HepG2 (cell line): ENCODE results near the gene CAMK1D. TPM values are rescaled to one million over a fixed set of nuclear protein-coding genes. Genes with fewer than 3 reads are reported as not detected.

Experiments used
- ATAC-seq: fragments of 200-7000 bp; cut with Tn5 transposase; 3 replicates; pipeline ENCODE4 v1.9.1; 2020; ENCODE audit warnings: mild to moderate bottlenecking, moderate library complexity
- BruUV-seq: library from RNA; stranded (reverse); fragments of 400-500 nt; replicated peaks from 2 replicates; lab custom pipeline; 2021; lab: Mats Ljungman, UMichigan
- CTCF ChIA-PET: fragments of 300-600 bp; formaldehyde crosslinking; extraction: SDS; loops from one replicate; lab custom pipeline; 2021; ENCODE audit warnings: low total read pairs, inconsistent platforms, low intra/inter-chr PET ratio; lab: Yijun Ruan, JAX
- POLR2A ChIA-PET: fragments of 350-600 bp; sonication (Branson Sonifier 250); formaldehyde crosslinking; loops from one replicate; lab custom pipeline; 2020; ENCODE audit warnings: antibody characterized with exemption, inconsistent platforms; lab: Yijun Ruan, JAX
- DNase-seq: peaks from one replicate; pipeline ENCODE4 v3.0.0-alpha.2; 2015; ENCODE audit warnings: low spot score
- FAIRE-seq: peaks from 3 replicates; lab custom pipeline; 2011; peaks lifted over from hg19 to GRCh38; lab: Jason Lieb, UNC
- H2AFZ ChIP-seq: one replicate; pipeline ENCODE4 v1.6.1; 2011; ENCODE audit warnings: low read length, inconsistent platforms
- H3K27ac ChIP-seq: fragments of 300-600 bp; 3 replicates; pipeline ENCODE4 v1.8.0; 2011; ENCODE audit warnings: mixed run types, mild to moderate bottlenecking, mixed read lengths, low read length, inconsistent platforms; ENCODE audit not compliant: insufficient read depth; ENCODE audit errors: extremely low read length
- H3K27me3 ChIP-seq, 2 experiments: fragments of 200-600 bp in 1 of 2; 2 replicates in 1 of 2; 3 replicates in 1 of 2; pipeline versions ENCODE4 v1.6.0 to v1.8.0; 2011; ENCODE audit warnings: low read length in 2 of 2, mild to moderate bottlenecking in 2 of 2, moderate library complexity in 2 of 2, inconsistent platforms in 1 of 2; ENCODE audit not compliant: insufficient read depth in 2 of 2, control insufficient read depth in 1 of 2
- H3K36me3 ChIP-seq, 2 experiments: fragments of 200-600 bp in 1 of 2; replicated peaks in 1 of 2; 2 replicates in 1 of 2; 3 replicates in 1 of 2; pipeline versions ENCODE4 v1.5.1 to v1.8.0; 2011; ENCODE audit warnings: low read length in 2 of 2, inconsistent platforms in 1 of 2; ENCODE audit not compliant: insufficient read depth in 2 of 2, control insufficient read depth in 1 of 2
- H3K4me1 ChIP-seq: 2 replicates; pipeline ENCODE4 v1.5.1; 2012; ENCODE audit warnings: low read length, inconsistent platforms; ENCODE audit not compliant: insufficient read depth
- H3K4me2 ChIP-seq: 2 replicates; pipeline ENCODE4 v1.6.0; 2011; ENCODE audit warnings: low read depth, low read length, inconsistent platforms
- H3K4me3 ChIP-seq, 3 experiments: fragments of 200-600 bp in 1 of 3; sonication (generic), shearing (Covaris generic) in 1 of 3; replicated peaks in 1 of 3; 2 replicates each; pipeline ENCODE4 v1.5.1; 2011 to 2016; ENCODE audit warnings: low read length in 3 of 3, inconsistent platforms in 2 of 3, low read depth in 2 of 3, mild to moderate bottlenecking in 2 of 3, control low read depth in 1 of 3, mixed read lengths in 1 of 3; ENCODE audit not compliant: insufficient read depth in 1 of 3
- H3K79me2 ChIP-seq: one replicate; pipeline ENCODE4 v1.6.1; 2011; ENCODE audit warnings: low read length, inconsistent platforms; ENCODE audit not compliant: insufficient read depth
- H3K9ac ChIP-seq: 2 replicates; pipeline ENCODE4 v1.6.0; 2011; ENCODE audit warnings: mild to moderate bottlenecking, low read depth, low read length, inconsistent platforms; ENCODE audit not compliant: insufficient read depth
- H3K9me3 ChIP-seq: 2 replicates; pipeline ENCODE4 v1.5.1; 2012; ENCODE audit warnings: mild to moderate bottlenecking, low read length
- H4K20me1 ChIP-seq: 2 replicates; pipeline ENCODE4 v1.6.0; 2011; ENCODE audit warnings: inconsistent platforms, mild to moderate bottlenecking, low read length, moderate library complexity; ENCODE audit not compliant: insufficient read depth
- CEBPG ChIP-seq: IDR thresholded peaks from 2 replicates; pipeline ENCODE4 v1.6.1; 2016
- HMG20B ChIP-seq: conservative IDR thresholded peaks from 2 replicates; pipeline ENCODE4 v1.6.1; 2016; ENCODE audit warnings: missing genetic modification reagents, missing compliant biosample characterization
- PAWR ChIP-seq: sonication (generic); formaldehyde crosslinking; IDR thresholded peaks from 2 replicates; pipeline ENCODE4 v1.4.0; 2020; ENCODE audit warnings: missing genetic modification reagents, mild to moderate bottlenecking, borderline replicate concordance
- SOX5 ChIP-seq: IDR thresholded peaks from 2 replicates; pipeline ENCODE4 v1.6.1; 2016; ENCODE audit warnings: borderline replicate concordance
- TGIF2 ChIP-seq: IDR thresholded peaks from 2 replicates; pipeline ENCODE4 v1.6.1; 2016; ENCODE audit warnings: control low read depth, missing compliant biosample characterization
- WGBS: methylation state at CpG from one replicate; pipeline ENCODE4 v1.1.6; 2017; ENCODE audit warnings: low lambda C conversion rate; 5-methylcytosine and 5-hydroxymethylcytosine counted together
- in situ Hi-C: cut with HindIII; loops from 2 replicates; pipeline ENCODE4 v1.10.0; 2017; ENCODE audit warnings: low pct_unique_long_range_greater_than_20kb; ENCODE audit not compliant: extremely low pct_ligation_motif_present
- intact Hi-C: fragments of 100-400 bp; cut with micrococcal nuclease; formaldehyde crosslinking; loops from one replicate; pipeline ENCODE4 v1.10.0; 2022; ENCODE audit not compliant: unreplicated experiment
- polyA plus RNA-seq, 8 experiments: library from polyadenylated mRNA; depleted of rRNA in 3 of 8; stranded (reverse) in 7 of 8; unstranded in 1 of 8; fragments of >200 nt; fragmentation: Illumina TruSeq in 4 of 8; extraction: Trizol in 4 of 8; gene quantifications; 2 replicates each; pipeline versions ENCODE4 v1.2.1 to v1.2.3, GENCODE V29; 2011 to 2016; ENCODE audit warnings: low read depth in 4 of 8, missing spikeins in 1 of 8, mixed read lengths in 1 of 8; ENCODE audit not compliant: insufficient read depth in 1 of 8
- total RNA-seq, 5 experiments: library from RNA; depleted of rRNA; stranded (reverse); fragments of >200 nt; fragmentation: Illumina TruSeq; extraction: Trizol; gene quantifications; 2 replicates each; pipeline ENCODE4 v1.2.3, GENCODE V29; 2016; ENCODE audit warnings: low read depth in 1 of 5
- TF ChIP-seq, protein P1 (sequence below): sonication (generic); formaldehyde crosslinking; IDR thresholded peaks from one replicate; pipeline ENCODE4 v1.5.1; 2020; ENCODE audit warnings: mild to moderate bottlenecking, missing genetic modification reagents; ENCODE audit errors: not compliant biosample characterization
- TF ChIP-seq, protein P2 (sequence below): IDR thresholded peaks from 2 replicates; pipeline ENCODE4 v1.4.0; 2020; ENCODE audit warnings: mild to moderate bottlenecking, missing genetic modification reagents

The CAMK1D gene
- total and polyA plus RNA-seq, 2 of the 13 experiments (the other 11 are each of a cell fraction or from before 2014, with no cell fraction given), result under 0.01 TPM; not detected in 1

DNA sequence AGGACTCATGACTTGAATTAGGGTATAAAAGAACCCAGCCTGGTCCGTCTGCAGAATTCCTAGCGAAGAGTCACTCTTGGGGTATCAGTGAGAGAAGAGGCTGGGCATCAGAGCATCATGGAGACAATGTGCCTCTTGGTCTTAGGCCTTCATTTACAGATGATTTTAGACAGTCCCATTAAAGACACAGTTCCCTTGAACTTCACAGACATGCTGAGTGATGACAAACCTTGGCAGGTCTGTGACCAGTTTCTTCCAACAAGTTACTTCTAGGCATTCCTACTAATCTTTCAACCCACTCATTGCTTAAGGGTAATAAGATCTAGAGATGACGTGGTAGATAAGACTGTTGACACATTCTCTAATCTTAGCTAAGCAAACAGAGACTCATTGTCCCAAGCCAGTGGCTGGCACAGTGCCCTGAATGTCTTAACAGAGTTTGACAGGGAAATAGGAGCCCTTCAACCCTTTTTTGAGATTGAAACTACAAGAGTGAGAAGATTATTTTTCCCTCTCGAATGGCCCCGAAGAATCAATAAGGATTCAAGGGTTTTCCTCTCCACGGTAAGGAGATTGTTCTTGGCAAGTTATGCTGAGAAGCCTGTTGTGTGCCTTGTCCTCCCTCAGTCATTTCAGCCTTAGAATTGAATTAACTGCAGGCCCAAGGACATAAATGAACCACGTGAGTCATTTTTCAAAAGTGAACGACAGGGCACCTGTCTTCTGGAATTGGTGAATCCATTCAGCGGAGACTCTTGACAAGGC, 371.1 kb downstream of the CAMK1D start:
- Histone ChIP-seq H3K27ac (no peak overlapping the region), H3K4me2 (no peak overlapping the region), H3K4me3 (no peak overlapping the region), H3K9ac (no peak overlapping the region), H3K4me1 (peaks cover 11% of the 10 kb centered on the region), H3K9me3 (no peaks in the 10 kb centered on the region), H2AFZ (no peak overlapping the region), H3K36me3 (no peaks in the 10 kb centered on the region), H3K27me3 (no peaks in the 10 kb centered on the region; a peak in 2 of 5 replicates), H3K79me2 (no peaks in the 10 kb centered on the region), H4K20me1 (no peaks in the 10 kb centered on the region)
- BruUV-seq, result no TSS peak
- intact Hi-C loops (no loop called here), in situ Hi-C loops (loop anchor here (5.0 kb wide), 1 partner anchor 182 kb away; no protein-coding TSS in a partner anchor)
- 6% methylated on average over 7 of the region's 9 CpGs for WGBS
- CTCF ChIA-PET, result no interaction called here
- POLR2A ChIA-PET, result no interaction called here
- peak; percentile 12 for FAIRE-seq
- peak; percentile 76 for DNase-seq
- peak; percentile 47; the same call in 2 of the 3 replicates for ATAC-seq
- TF ChIP-seq TGIF2 (CRISPR knock-in tag), result no peak
- TF ChIP-seq, protein P1, sequence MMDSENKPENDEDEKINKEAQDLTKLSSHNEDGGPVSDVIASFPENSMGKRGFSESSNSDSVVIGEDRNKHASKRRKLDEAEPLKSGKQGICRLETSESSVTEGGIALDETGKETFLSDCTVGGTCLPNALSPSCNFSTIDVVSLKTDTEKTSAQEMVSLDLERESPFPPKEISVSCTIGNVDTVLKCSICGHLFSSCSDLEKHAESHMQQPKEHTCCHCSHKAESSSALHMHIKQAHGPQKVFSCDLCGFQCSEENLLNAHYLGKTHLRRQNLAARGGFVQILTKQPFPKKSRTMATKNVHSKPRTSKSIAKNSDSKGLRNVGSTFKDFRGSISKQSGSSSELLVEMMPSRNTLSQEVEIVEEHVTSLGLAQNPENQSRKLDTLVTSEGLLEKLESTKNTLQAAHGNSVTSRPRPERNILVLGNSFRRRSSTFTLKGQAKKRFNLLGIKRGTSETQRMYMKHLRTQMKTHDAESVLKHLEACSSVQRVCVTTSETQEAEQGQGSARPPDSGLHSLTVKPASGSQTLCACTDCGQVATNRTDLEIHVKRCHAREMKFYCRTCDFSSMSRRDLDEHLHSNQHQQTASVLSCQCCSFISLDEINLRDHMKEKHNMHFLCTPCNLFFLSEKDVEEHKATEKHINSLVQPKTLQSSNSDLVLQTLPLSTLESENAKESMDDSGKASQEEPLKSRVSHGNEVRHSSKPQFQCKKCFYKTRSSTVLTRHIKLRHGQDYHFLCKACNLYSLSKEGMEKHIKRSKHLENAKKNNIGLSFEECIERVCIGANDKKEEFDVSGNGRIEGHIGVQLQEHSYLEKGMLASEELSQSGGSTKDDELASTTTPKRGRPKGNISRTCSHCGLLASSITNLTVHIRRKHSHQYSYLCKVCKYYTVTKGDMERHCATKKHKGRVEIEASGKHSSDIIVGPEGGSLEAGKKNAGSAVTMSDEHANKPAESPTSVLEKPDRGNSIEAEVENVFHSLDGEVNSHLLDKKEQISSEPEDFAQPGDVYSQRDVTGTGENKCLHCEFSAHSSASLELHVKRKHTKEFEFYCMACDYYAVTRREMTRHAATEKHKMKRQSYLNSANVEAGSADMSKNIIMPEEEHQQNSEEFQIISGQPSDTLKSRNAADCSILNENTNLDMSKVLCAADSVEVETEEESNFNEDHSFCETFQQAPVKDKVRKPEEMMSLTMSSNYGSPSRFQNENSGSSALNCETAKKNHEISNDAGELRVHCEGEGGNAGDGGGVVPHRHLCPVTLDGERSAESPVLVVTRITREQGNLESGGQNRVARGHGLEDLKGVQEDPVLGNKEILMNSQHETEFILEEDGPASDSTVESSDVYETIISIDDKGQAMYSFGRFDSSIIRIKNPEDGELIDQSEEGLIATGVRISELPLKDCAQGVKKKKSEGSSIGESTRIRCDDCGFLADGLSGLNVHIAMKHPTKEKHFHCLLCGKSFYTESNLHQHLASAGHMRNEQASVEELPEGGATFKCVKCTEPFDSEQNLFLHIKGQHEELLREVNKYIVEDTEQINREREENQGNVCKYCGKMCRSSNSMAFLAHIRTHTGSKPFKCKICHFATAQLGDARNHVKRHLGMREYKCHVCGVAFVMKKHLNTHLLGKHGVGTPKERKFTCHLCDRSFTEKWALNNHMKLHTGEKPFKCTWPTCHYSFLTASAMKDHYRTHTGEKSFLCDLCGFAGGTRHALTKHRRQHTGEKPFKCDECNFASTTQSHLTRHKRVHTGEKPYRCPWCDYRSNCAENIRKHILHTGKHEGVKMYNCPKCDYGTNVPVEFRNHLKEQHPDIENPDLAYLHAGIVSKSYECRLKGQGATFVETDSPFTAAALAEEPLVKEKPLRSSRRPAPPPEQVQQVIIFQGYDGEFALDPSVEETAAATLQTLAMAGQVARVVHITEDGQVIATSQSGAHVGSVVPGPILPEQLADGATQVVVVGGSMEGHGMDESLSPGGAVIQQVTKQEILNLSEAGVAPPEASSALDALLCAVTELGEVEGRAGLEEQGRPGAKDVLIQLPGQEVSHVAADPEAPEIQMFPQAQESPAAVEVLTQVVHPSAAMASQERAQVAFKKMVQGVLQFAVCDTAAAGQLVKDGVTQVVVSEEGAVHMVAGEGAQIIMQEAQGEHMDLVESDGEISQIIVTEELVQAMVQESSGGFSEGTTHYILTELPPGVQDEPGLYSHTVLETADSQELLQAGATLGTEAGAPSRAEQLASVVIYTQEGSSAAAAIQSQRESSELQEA, result no peak
- TF ChIP-seq SOX5 (CRISPR knock-in tag), result peak; percentile 81
- peak; percentile 18; the same call in 1 of the 2 replicates for TF ChIP-seq CEBPG (CRISPR knock-in tag)
- no peak for TF ChIP-seq PAWR
- TF ChIP-seq, protein P2, sequence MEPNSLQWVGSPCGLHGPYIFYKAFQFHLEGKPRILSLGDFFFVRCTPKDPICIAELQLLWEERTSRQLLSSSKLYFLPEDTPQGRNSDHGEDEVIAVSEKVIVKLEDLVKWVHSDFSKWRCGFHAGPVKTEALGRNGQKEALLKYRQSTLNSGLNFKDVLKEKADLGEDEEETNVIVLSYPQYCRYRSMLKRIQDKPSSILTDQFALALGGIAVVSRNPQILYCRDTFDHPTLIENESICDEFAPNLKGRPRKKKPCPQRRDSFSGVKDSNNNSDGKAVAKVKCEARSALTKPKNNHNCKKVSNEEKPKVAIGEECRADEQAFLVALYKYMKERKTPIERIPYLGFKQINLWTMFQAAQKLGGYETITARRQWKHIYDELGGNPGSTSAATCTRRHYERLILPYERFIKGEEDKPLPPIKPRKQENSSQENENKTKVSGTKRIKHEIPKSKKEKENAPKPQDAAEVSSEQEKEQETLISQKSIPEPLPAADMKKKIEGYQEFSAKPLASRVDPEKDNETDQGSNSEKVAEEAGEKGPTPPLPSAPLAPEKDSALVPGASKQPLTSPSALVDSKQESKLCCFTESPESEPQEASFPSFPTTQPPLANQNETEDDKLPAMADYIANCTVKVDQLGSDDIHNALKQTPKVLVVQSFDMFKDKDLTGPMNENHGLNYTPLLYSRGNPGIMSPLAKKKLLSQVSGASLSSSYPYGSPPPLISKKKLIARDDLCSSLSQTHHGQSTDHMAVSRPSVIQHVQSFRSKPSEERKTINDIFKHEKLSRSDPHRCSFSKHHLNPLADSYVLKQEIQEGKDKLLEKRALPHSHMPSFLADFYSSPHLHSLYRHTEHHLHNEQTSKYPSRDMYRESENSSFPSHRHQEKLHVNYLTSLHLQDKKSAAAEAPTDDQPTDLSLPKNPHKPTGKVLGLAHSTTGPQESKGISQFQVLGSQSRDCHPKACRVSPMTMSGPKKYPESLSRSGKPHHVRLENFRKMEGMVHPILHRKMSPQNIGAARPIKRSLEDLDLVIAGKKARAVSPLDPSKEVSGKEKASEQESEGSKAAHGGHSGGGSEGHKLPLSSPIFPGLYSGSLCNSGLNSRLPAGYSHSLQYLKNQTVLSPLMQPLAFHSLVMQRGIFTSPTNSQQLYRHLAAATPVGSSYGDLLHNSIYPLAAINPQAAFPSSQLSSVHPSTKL (CRISPR knock-in tag), result peak; percentile 35; the same call in 1 of the 2 replicates
- TF ChIP-seq HMG20B, result 0 out of 2 replicates have a peak, but pooled peaks have one; percentile 43
